Liver (tissue), 9 donors: ENCODE measurements around the gene TSPAN19. TPM values are rescaled to one million over a fixed set of nuclear protein-coding genes. Genes with fewer than 3 reads are reported as not detected.

Source experiments
- DNase-seq: peaks from one replicate; pipeline ENCODE4 v3.0.0-alpha.2; 2017; ENCODE audit warnings: low spot score
- H3K27ac ChIP-seq, 2 donors: one replicate each; pipeline ENCODE4 v1.7.0; 2013; ENCODE audit warnings: inconsistent platforms in 2 of 2, low read length in 2 of 2, control low read depth in 1 of 2, low read depth in 1 of 2, mild to moderate bottlenecking in 1 of 2
- H3K27me3 ChIP-seq, 4 donors: one replicate each; pipeline versions ENCODE4 v1.6.1 to v1.7.0; 2013; ENCODE audit warnings: low read length in 3 of 4, inconsistent platforms in 1 of 4, mild to moderate bottlenecking in 1 of 4, moderate library complexity in 1 of 4; ENCODE audit not compliant: control insufficient read depth in 4 of 4, insufficient read depth in 4 of 4
- H3K36me3 ChIP-seq, 4 donors: one replicate each; pipeline versions ENCODE4 v1.6.1 to v1.7.0; 2013; ENCODE audit warnings: low read length in 3 of 4, mild to moderate bottlenecking in 3 of 4, low read depth in 1 of 4, moderate library complexity in 1 of 4; ENCODE audit not compliant: control insufficient read depth in 4 of 4, insufficient read depth in 3 of 4
- H3K4me1 ChIP-seq, 4 donors: one replicate each; pipeline versions ENCODE4 v1.6.1 to v1.7.0; 2013; ENCODE audit warnings: low read length in 3 of 4, mild to moderate bottlenecking in 3 of 4, moderate library complexity in 1 of 4; ENCODE audit not compliant: control insufficient read depth in 4 of 4, insufficient read depth in 4 of 4
- H3K4me3 ChIP-seq, 3 donors: one replicate each; pipeline versions ENCODE4 v1.6.1 to v1.7.0; 2013; ENCODE audit warnings: low read length in 3 of 3, control low read depth in 1 of 3, low read depth in 1 of 3, mild to moderate bottlenecking in 1 of 3
- H3K9ac ChIP-seq, 2 donors: one replicate each; pipeline ENCODE4 v1.7.0; 2013; ENCODE audit warnings: low read length in 2 of 2, mild to moderate bottlenecking in 2 of 2, moderate library complexity in 2 of 2, control low read depth in 1 of 2, low read depth in 1 of 2
- H3K9me3 ChIP-seq, 4 donors: one replicate each; pipeline versions ENCODE4 v1.6.1 to v1.7.0; 2013; ENCODE audit warnings: low read length in 3 of 4; ENCODE audit not compliant: control insufficient read depth in 4 of 4
- FOXA2 ChIP-seq: IDR thresholded peaks from 2 replicates; pipeline ENCODE4 v1.6.1; 2016; ENCODE audit warnings: antibody characterized with exemption
- GABPA ChIP-seq, 2 donors: IDR thresholded peaks in 1 of 2; conservative IDR thresholded peaks in 1 of 2; 2 replicates each; pipeline ENCODE4 v1.6.1; 2016; ENCODE audit warnings: antibody characterized with exemption in 2 of 2, mild to moderate bottlenecking in 1 of 2, moderate library complexity in 1 of 2
- HNF4A ChIP-seq, 2 donors: conservative IDR thresholded peaks; 2 replicates each; pipeline ENCODE4 v1.6.1; 2016; ENCODE audit warnings: antibody characterized with exemption in 2 of 2, mild to moderate bottlenecking in 2 of 2
- HNF4G ChIP-seq: IDR thresholded peaks from 2 replicates; pipeline ENCODE4 v1.6.1; 2016; ENCODE audit warnings: antibody characterized with exemption
- JUND ChIP-seq, 2 donors: IDR thresholded peaks; 2 replicates each; pipeline ENCODE4 v1.6.1; 2016; ENCODE audit warnings: antibody characterized with exemption in 2 of 2
- NR2F2 ChIP-seq: IDR thresholded peaks from 2 replicates; pipeline ENCODE4 v1.6.1; 2016; ENCODE audit warnings: antibody characterized with exemption
- RAD21 ChIP-seq, 2 donors: IDR thresholded peaks; 2 replicates each; pipeline ENCODE4 v1.6.1; 2016; ENCODE audit warnings: antibody characterized with exemption in 2 of 2, mild to moderate bottlenecking in 2 of 2
- RXRA ChIP-seq, 2 donors: IDR thresholded peaks; 2 replicates each; pipeline ENCODE4 v1.6.1; 2017 to 2018; ENCODE audit warnings: antibody characterized with exemption in 2 of 2, mild to moderate bottlenecking in 1 of 2
- SP1 ChIP-seq: IDR thresholded peaks from 2 replicates; pipeline ENCODE4 v1.6.1; 2018; ENCODE audit warnings: antibody characterized with exemption, mild to moderate bottlenecking
- TAF1 ChIP-seq: conservative IDR thresholded peaks from 2 replicates; pipeline ENCODE4 v1.6.1; 2016; ENCODE audit warnings: antibody characterized with exemption, mild to moderate bottlenecking
- YY1 ChIP-seq: IDR thresholded peaks from 2 replicates; pipeline ENCODE4 v1.6.1; 2016; ENCODE audit warnings: antibody characterized with exemption, mild to moderate bottlenecking
- WGBS: extraction: QIAGEN DNeasy Blood & Tissue Kit; methylation state at CpG from one replicate; pipeline ENCODE4 v1.1.7; 2013; 5-methylcytosine and 5-hydroxymethylcytosine counted together
- polyA plus RNA-seq, 2 donors: library from polyadenylated mRNA; stranded (reverse) in 1 of 2; unstranded in 1 of 2; fragments of 200-250 nt in 1 of 2; fragments of >200 nt in 1 of 2; fragmentation: Nextera tagmentation in 1 of 2; extraction: Ambion mirVana in 1 of 2; gene quantifications; one replicate each; pipeline versions ENCODE4 v1.2.1 to v1.2.3, GENCODE V29; 2013 to 2015
- total RNA-seq, 2 donors: library from RNA; depleted of rRNA; stranded (reverse); fragments of >200 nt; gene quantifications; one replicate each; pipeline ENCODE4 v1.2.3, GENCODE V29; 2014
- TF ChIP-seq, protein P1 (sequence below): IDR thresholded peaks from 2 replicates; pipeline ENCODE4 v1.6.1; 2016; ENCODE audit warnings: antibody characterized with exemption, mild to moderate bottlenecking
- TF ChIP-seq, protein P2 (sequence below): IDR thresholded peaks from 2 replicates; pipeline ENCODE4 v1.6.1; 2016; ENCODE audit warnings: antibody characterized with exemption
- TF ChIP-seq, protein P3 (sequence below): IDR thresholded peaks from 2 replicates; pipeline ENCODE4 v1.6.1; 2016; ENCODE audit warnings: antibody characterized with exemption
- TF ChIP-seq, protein P4 (sequence below): IDR thresholded peaks from 2 replicates; pipeline ENCODE4 v1.6.1; 2016; ENCODE audit warnings: antibody characterized with exemption
- TF ChIP-seq, protein P5 (sequence below): fragments of 150-350 bp; IDR thresholded peaks from 2 replicates; pipeline ENCODE4 v1.5.1; 2017; ENCODE audit warnings: improper control_type of control experiment, low read depth, low read length; ENCODE audit not compliant: missing input control
- donor health status: healthy.
- donor health status: healthy.
- donor health status: healthy.
- donor health status: healthy.
- donor health status: healthy.

Gene TSPAN19
- total and polyA plus RNA-seq, 4 donors = not detected

DNA sequence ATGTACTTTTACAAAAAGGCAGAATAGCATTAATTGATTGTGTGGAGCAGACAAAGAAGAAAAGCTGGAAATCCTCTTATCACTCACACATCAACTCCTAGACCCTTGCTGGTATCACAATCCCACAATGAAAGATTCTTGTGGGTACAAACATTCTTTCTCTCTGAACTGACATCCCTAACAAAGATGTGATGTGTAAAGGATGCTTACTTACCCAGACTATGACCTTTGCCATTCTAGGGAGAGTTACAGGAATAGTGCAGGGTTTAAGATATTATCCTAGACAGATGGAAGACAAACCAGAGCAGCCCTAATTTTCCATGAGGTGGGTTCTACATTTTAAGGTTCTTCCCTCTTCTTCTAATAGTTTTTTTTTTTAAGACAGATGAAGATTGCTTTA lies 63.1 kb downstream of the TSPAN19 start:
- Histone ChIP-seq H3K4me3 (no peak overlapping the region), H3K27me3 (no peaks in the 10 kb centered on the region), H3K4me1 (no peaks in the 10 kb centered on the region), H3K27ac (no peak overlapping the region), H3K9me3 (no peaks in the 10 kb centered on the region), H3K9ac (no peak overlapping the region), H3K36me3 (no peaks in the 10 kb centered on the region)
- TF ChIP-seq RXRA (IDR thresholded peaks at IDR 0.05) (no peak), FOXA2 (no peak), TAF1 (no peak), HNF4G (no peak), HNF4A (conservative IDR thresholded peaks at IDR 0.05) (no peak), RAD21 (IDR thresholded peaks at IDR 0.05) (no peak), SP1 (no peak), JUND (IDR thresholded peaks at IDR 0.05) (no peak), GABPA (IDR thresholded peaks at IDR 0.05 in 1 of 2, conservative IDR thresholded peaks at IDR 0.05 in 1 of 2) (no peak)
- TF ChIP-seq, protein P1, sequence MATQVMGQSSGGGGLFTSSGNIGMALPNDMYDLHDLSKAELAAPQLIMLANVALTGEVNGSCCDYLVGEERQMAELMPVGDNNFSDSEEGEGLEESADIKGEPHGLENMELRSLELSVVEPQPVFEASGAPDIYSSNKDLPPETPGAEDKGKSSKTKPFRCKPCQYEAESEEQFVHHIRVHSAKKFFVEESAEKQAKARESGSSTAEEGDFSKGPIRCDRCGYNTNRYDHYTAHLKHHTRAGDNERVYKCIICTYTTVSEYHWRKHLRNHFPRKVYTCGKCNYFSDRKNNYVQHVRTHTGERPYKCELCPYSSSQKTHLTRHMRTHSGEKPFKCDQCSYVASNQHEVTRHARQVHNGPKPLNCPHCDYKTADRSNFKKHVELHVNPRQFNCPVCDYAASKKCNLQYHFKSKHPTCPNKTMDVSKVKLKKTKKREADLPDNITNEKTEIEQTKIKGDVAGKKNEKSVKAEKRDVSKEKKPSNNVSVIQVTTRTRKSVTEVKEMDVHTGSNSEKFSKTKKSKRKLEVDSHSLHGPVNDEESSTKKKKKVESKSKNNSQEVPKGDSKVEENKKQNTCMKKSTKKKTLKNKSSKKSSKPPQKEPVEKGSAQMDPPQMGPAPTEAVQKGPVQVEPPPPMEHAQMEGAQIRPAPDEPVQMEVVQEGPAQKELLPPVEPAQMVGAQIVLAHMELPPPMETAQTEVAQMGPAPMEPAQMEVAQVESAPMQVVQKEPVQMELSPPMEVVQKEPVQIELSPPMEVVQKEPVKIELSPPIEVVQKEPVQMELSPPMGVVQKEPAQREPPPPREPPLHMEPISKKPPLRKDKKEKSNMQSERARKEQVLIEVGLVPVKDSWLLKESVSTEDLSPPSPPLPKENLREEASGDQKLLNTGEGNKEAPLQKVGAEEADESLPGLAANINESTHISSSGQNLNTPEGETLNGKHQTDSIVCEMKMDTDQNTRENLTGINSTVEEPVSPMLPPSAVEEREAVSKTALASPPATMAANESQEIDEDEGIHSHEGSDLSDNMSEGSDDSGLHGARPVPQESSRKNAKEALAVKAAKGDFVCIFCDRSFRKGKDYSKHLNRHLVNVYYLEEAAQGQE = no peak
- TF ChIP-seq, protein P2, sequence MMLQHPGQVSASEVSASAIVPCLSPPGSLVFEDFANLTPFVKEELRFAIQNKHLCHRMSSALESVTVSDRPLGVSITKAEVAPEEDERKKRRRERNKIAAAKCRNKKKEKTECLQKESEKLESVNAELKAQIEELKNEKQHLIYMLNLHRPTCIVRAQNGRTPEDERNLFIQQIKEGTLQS = no peak
- TF ChIP-seq, protein P3, sequence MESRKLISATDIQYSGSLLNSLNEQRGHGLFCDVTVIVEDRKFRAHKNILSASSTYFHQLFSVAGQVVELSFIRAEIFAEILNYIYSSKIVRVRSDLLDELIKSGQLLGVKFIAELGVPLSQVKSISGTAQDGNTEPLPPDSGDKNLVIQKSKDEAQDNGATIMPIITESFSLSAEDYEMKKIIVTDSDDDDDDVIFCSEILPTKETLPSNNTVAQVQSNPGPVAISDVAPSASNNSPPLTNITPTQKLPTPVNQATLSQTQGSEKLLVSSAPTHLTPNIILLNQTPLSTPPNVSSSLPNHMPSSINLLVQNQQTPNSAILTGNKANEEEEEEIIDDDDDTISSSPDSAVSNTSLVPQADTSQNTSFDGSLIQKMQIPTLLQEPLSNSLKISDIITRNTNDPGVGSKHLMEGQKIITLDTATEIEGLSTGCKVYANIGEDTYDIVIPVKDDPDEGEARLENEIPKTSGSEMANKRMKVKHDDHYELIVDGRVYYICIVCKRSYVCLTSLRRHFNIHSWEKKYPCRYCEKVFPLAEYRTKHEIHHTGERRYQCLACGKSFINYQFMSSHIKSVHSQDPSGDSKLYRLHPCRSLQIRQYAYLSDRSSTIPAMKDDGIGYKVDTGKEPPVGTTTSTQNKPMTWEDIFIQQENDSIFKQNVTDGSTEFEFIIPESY = no peak
- TF ChIP-seq, protein P4, sequence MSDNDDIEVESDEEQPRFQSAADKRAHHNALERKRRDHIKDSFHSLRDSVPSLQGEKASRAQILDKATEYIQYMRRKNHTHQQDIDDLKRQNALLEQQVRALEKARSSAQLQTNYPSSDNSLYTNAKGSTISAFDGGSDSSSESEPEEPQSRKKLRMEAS = no peak
- DNase-seq = no peak

DNA sequence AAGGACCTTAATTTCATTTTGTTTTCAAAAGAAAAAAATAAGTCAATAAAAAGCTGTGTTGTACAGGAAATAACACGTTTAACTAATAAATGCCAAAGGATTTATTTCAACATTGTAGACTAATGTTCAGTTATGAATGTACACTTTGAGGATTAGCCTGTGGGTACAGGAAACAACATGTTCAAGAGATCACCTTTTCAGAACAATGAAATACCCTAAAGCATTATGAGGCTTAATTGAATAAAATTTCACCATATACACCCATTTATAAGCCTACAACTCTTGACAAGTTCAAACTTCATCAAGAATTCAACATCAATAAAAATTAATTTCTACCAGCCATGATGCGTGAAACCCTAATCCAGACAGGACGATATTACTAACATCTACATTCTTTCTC lies 66.9 kb downstream of the TSPAN19 start:
- H3K4me1 ChIP-seq = no peaks in the 10 kb centered on the region
- DNase-seq = no peak
- H3K27ac ChIP-seq = no peak overlapping the region
- no peak overlapping the region for H3K4me3 ChIP-seq
- WGBS = 67% methylated on average over 3 of the region's 3 CpGs
- no peak for TF ChIP-seq RXRA (IDR thresholded peaks at IDR 0.05)
- TF ChIP-seq RAD21 (IDR thresholded peaks at IDR 0.05) = no peak
- TF ChIP-seq, protein P2 = no peak
- no peak for TF ChIP-seq GABPA (IDR thresholded peaks at IDR 0.05 in 1 of 2, conservative IDR thresholded peaks at IDR 0.05 in 1 of 2)
- TF ChIP-seq NR2F2 = no peak
- TF ChIP-seq, protein P3 = no peak
- TF ChIP-seq, protein P4 = no peak
- TF ChIP-seq, protein P5, sequence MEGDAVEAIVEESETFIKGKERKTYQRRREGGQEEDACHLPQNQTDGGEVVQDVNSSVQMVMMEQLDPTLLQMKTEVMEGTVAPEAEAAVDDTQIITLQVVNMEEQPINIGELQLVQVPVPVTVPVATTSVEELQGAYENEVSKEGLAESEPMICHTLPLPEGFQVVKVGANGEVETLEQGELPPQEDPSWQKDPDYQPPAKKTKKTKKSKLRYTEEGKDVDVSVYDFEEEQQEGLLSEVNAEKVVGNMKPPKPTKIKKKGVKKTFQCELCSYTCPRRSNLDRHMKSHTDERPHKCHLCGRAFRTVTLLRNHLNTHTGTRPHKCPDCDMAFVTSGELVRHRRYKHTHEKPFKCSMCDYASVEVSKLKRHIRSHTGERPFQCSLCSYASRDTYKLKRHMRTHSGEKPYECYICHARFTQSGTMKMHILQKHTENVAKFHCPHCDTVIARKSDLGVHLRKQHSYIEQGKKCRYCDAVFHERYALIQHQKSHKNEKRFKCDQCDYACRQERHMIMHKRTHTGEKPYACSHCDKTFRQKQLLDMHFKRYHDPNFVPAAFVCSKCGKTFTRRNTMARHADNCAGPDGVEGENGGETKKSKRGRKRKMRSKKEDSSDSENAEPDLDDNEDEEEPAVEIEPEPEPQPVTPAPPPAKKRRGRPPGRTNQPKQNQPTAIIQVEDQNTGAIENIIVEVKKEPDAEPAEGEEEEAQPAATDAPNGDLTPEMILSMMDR = no peak
- no peak for TF ChIP-seq YY1
- no peaks in the 10 kb centered on the region for H3K27me3 ChIP-seq
- H3K9ac ChIP-seq = no peak overlapping the region
- no peaks in the 10 kb centered on the region for H3K36me3 ChIP-seq
- H3K9me3 ChIP-seq = no peaks in the 10 kb centered on the region
